Gastroesophageal sphincter (tissue), 3 donors: ENCODE data around the gene NEK10.

Experiments
- CTCF ChIP-seq, 4 experiments: fragments of 200-600 bp in 2 of 4; fragments of 450-650 bp in 2 of 4; sonication (generic) in 1 of 4; IDR thresholded peaks; one replicate each; pipeline ENCODE4 v1.5.1; 2017 to 2019; ENCODE audit warnings: antibody characterized with exemption in 4 of 4, mild to moderate bottlenecking in 2 of 4, moderate library complexity in 2 of 4
- EP300 ChIP-seq: sonication (generic); formaldehyde crosslinking; IDR thresholded peaks from one replicate; pipeline ENCODE4 v1.6.1; 2017; ENCODE audit warnings: antibody characterized with exemption, mild to moderate bottlenecking
- POLR2A ChIP-seq, 2 donors: fragments of 450-650 bp; IDR thresholded peaks; one replicate each; pipeline ENCODE4 v1.6.1; 2017; ENCODE audit warnings: antibody characterized with exemption in 2 of 2, mild to moderate bottlenecking in 2 of 2, moderate library complexity in 1 of 2

GRCh38 chr3:27160146-27160545, 209.0 kb downstream of the NEK10 start:
- no peak for TF ChIP-seq POLR2A (IDR thresholded peaks at IDR 0.05)
- TF ChIP-seq CTCF (IDR thresholded peaks at IDR 0.05), result no peak
- TF ChIP-seq EP300, result no peak
